Ovary (tissue), 9 donors: ENCODE results near the gene MIER2. TPM values are rescaled to one million over a fixed set of nuclear protein-coding genes. Genes with fewer than 3 reads are reported as not detected.

ENCODE experiments used
- DNase-seq, 5 donors: peaks; one replicate each; pipeline ENCODE4 v3.0.0-alpha.2; 2019 to 2020
- H3K27ac ChIP-seq, 2 donors: fragments of 200-600 bp; one replicate each; pipeline versions ENCODE4 v1.5.1 to v1.8.0; 2019 to 2022
- H3K27me3 ChIP-seq: fragments of 200-600 bp; one replicate; pipeline ENCODE4 v1.8.0; 2022
- H3K36me3 ChIP-seq: fragments of 200-600 bp; sonication (generic); one replicate; pipeline ENCODE4 v1.5.1; 2019
- H3K4me1 ChIP-seq: one replicate; pipeline ENCODE4 v1.8.1; 2013; ENCODE audit warnings: mild to moderate bottlenecking, moderate library complexity; ENCODE audit not compliant: insufficient read depth
- H3K4me3 ChIP-seq: fragments of 200-600 bp; sonication (generic); one replicate; pipeline ENCODE4 v1.5.1; 2017
- H3K9me3 ChIP-seq, 2 donors: fragments of 200-600 bp in 1 of 2; sonication (generic) in 1 of 2; one replicate each; pipeline versions ENCODE4 v1.5.1 to v1.8.1; 2013 to 2019; ENCODE audit warnings: mild to moderate bottlenecking in 1 of 2, moderate library complexity in 1 of 2
- EP300 ChIP-seq: sonication (generic); formaldehyde crosslinking; IDR thresholded peaks from one replicate; pipeline ENCODE4 v1.6.1; 2017; ENCODE audit warnings: antibody characterized with exemption
- POLR2A ChIP-seq: fragments of 450-650 bp; IDR thresholded peaks from one replicate; pipeline ENCODE4 v1.6.1; 2017; ENCODE audit warnings: antibody characterized with exemption, mild to moderate bottlenecking, moderate library complexity
- WGBS, 3 donors: extraction: QIAGEN DNeasy Blood & Tissue Kit in 1 of 3; methylation state at CpG; one replicate each; pipeline versions ENCODE4 v1.1.5 to v1.1.7; 2013 to 2017; 5-methylcytosine and 5-hydroxymethylcytosine counted together
- intact Hi-C, 4 donors: fragments of 100-400 bp; cut with DNase I; formaldehyde crosslinking; loops; one replicate each; pipeline versions ENCODE4 v1.11.0 to v1.15.1; 2022 to 2023
- polyA plus RNA-seq, 2 donors: library from polyadenylated mRNA; stranded (reverse); fragments of 200-250 nt in 1 of 2; fragments of 350-450 nt in 1 of 2; fragmentation: Illumina TruSeq in 1 of 2; extraction: RNeasy Lipid Tissue Mini Kit (QIAGEN cat#74804) in 1 of 2; gene quantifications; one replicate each; pipeline ENCODE4 v1.2.3, GENCODE V29; 2013 to 2014
- total RNA-seq, 7 donors: library from RNA; depleted of rRNA in 2 of 7; stranded (reverse); fragments of >200 nt in 2 of 7; fragmentation: NEBNext Ultra II Directional in 3 of 7; extraction: Animal tissue kit (Norgen Biotek cat#: 25700) in 3 of 7; gene quantifications; one replicate each; pipeline versions ENCODE4 v1.1.0 to v1.2.4, GENCODE V29; 2016 to 2023
- TF ChIP-seq, protein P1 (sequence below), 3 donors: fragments of 450-650 bp in 2 of 3; fragments of 200-600 bp in 1 of 3; IDR thresholded peaks; one replicate each; pipeline versions ENCODE4 v1.5.1 to v1.8.0; 2016 to 2022; ENCODE audit warnings: antibody characterized with exemption in 3 of 3, mild to moderate bottlenecking in 1 of 3
- donor health status: DM: no; HTN: no; CAD: no; lungs with moderate emphysema.
- donor health status: DM: no; HTN: no; CAD: no.
- donor health status: Bipolar disorder and iron deficiency.
- donor health status: DM: yes; HTN: yes; CAD: no.
- donor health status: DM: no; HTN: no; CAD: no.
- donor health status: DM: yes; HTN: yes; CAD: no.

Gene MIER2
- total and polyA plus RNA-seq, 9 donors = 9.8 to 29.6 (median 21.7) TPM

DNA sequence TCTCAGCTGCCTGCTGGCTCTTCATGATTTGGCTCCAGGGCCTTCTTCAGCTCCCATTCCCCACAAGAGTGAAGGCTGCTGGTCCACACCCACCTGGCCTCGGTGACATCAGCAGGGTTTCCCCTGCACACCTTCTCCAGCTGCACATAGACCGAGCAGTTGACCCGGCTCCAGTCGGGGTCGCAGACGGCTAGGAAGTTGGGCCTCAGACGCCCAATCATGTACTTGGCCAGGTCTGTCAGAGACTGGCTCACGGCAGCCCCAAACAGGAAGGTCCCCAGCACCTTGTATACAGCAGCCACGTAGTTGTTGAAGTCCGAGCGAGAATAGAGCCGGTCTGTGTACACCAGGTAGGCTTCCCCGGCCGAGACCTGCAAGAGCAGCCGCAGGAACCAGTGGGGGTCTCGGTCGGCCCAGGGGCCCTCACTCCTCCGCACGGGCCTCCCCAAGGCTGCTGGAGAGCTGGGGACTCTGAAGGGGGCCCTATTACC, 57.2 kb downstream of the MIER2 start:
- DNase-seq = no peak
- Histone ChIP-seq H3K9me3 (no peaks in the 10 kb centered on the region), H3K4me3 (no peak overlapping the region), H3K4me1 (no peaks in the 10 kb centered on the region), H3K27ac (no peak overlapping the region), H3K36me3 (no peaks in the 10 kb centered on the region), H3K27me3 (no peaks in the 10 kb centered on the region)
- 85 to 90% (median 87%) methylated on average over 14 to 19 of the region's 19 CpGs for WGBS, 3 donors
- TF ChIP-seq EP300 (no peak), POLR2A (no peak)
- TF ChIP-seq, protein P1, sequence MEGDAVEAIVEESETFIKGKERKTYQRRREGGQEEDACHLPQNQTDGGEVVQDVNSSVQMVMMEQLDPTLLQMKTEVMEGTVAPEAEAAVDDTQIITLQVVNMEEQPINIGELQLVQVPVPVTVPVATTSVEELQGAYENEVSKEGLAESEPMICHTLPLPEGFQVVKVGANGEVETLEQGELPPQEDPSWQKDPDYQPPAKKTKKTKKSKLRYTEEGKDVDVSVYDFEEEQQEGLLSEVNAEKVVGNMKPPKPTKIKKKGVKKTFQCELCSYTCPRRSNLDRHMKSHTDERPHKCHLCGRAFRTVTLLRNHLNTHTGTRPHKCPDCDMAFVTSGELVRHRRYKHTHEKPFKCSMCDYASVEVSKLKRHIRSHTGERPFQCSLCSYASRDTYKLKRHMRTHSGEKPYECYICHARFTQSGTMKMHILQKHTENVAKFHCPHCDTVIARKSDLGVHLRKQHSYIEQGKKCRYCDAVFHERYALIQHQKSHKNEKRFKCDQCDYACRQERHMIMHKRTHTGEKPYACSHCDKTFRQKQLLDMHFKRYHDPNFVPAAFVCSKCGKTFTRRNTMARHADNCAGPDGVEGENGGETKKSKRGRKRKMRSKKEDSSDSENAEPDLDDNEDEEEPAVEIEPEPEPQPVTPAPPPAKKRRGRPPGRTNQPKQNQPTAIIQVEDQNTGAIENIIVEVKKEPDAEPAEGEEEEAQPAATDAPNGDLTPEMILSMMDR (IDR thresholded peaks at IDR 0.05) = no peak
- intact Hi-C loops = no loop called here

DNA sequence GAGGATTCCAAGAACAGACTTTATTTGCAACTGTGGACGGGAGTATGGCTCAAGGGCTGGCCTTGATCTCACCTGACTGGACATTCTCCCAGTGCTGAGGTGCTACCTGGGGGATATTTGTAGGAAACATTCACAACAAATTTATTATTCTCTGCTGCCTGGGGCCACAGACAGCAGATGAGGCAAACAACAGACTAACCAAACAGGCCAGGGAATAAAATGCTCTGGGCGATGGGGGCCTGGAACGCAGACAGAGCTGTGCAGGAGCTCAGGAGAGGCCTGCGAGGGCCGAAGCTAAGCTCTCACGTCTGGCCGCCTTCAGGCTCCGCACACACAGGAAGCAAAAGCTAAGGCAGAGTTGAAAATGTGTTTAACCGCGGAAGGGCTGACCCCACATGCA, 61.2 kb downstream of the MIER2 start:
- no peaks in the 10 kb centered on the region for H3K27me3 ChIP-seq
- TF ChIP-seq POLR2A = no peak
- TF ChIP-seq, protein P1 (IDR thresholded peaks at IDR 0.05) = no peak
- no peak for TF ChIP-seq EP300
- WGBS, 3 donors = 87 to 88% (median 88%) methylated on average over 10 of the region's 10 CpGs
- no peak for DNase-seq
- H3K9me3 ChIP-seq = no peaks in the 10 kb centered on the region
- H3K4me1 ChIP-seq = no peaks in the 10 kb centered on the region
- intact Hi-C loops = no loop called here
- no peak overlapping the region for H3K4me3 ChIP-seq
- H3K27ac ChIP-seq = no peak overlapping the region
- no peaks in the 10 kb centered on the region for H3K36me3 ChIP-seq

DNA sequence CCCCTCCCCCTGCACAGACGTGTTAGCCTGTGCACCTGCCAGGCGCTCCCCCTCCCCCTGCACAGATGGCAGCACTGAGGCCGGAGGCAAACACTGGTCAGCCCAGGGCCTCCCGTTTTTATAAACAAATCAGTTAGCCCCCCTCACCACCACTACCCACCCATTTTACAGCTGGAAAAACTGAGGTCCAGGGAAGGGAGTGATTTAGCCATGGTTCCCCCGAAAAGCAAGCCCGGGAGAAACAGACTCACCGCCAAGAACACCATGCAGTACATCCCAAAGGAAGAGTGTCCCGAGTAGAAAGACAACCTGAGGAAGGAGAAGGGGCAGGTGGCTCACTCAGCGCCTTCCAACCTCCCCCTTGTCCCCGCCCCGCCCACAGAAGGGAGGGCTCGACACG, 62.1 kb downstream of the MIER2 start:
- H3K4me1 ChIP-seq = no peaks in the 10 kb centered on the region
- H3K36me3 ChIP-seq = no peaks in the 10 kb centered on the region
- no peak overlapping the region for H3K27ac ChIP-seq
- 69 to 84% (median 79%) methylated on average over 13 of the region's 13 CpGs for WGBS, 3 donors
- intact Hi-C loops = no loop called here
- H3K27me3 ChIP-seq = no peaks in the 10 kb centered on the region
- no peak for DNase-seq
- H3K4me3 ChIP-seq = no peak overlapping the region
- TF ChIP-seq, protein P1 (IDR thresholded peaks at IDR 0.05) = no peak
- TF ChIP-seq EP300 = no peak
- TF ChIP-seq POLR2A = no peak
- H3K9me3 ChIP-seq = no peaks in the 10 kb centered on the region

DNA sequence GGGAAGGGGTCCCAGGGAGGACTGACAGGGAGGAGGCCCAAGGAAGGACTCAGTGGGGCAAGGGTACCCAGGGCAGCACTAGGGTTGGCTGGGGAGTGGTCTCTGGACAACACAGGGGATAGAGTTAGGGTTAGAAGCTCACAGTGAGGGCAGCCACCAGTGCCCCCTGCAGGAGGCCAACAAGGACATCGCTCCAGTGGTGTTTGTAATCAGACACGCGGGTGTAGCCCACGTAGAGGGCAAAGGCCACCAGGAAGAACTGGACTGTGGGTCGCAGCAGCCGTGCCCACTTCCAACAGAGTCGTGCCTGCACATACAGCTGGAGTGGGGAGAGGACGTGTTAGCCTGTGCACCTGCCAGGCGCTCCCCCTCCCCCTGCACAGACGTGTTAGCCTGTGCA, 62.6 kb downstream of the MIER2 start:
- no peaks in the 10 kb centered on the region for H3K27me3 ChIP-seq
- H3K9me3 ChIP-seq = no peaks in the 10 kb centered on the region

More for the DNA sequence above, 62.6 kb downstream of the MIER2 start:
- TF ChIP-seq EP300 = no peak
- TF ChIP-seq, protein P1 (IDR thresholded peaks at IDR 0.05) = no peak
- TF ChIP-seq POLR2A = no peak
- Histone ChIP-seq H3K4me3 (no peak overlapping the region), H3K4me1 (no peaks in the 10 kb centered on the region), H3K27ac (no peak overlapping the region), H3K36me3 (no peaks in the 10 kb centered on the region)
- WGBS, 3 donors = 63 to 79% (median 72%) methylated on average over 9 to 10 of the region's 10 CpGs
- intact Hi-C loops = no loop called here
- DNase-seq = no peak
